Gastrocnemius medialis (tissue), 4 donors: ENCODE measurements around the gene KIF13A. TPM values are rescaled to one million over a fixed set of nuclear protein-coding genes. Genes with fewer than 3 reads are reported as not detected.

ENCODE experiments used
- ATAC-seq, 2 donors: fragments of 150-250 bp; one replicate each; pipeline ENCODE4 v1.9.1; 2016
- DNase-seq, 2 donors: peaks; one replicate each; pipeline ENCODE4 v3.0.0-alpha.2; 2019
- H3K27ac ChIP-seq, 4 donors: fragments of 200-600 bp; sonication (generic); 1 replicate in 1 of 4; 2 replicates in 3 of 4; pipeline ENCODE4 v1.5.1; 2016 to 2018; ENCODE audit warnings: mild to moderate bottlenecking in 2 of 4, moderate library complexity in 1 of 4
- H3K27me3 ChIP-seq, 3 donors: fragments of 200-600 bp; sonication (generic) in 2 of 3; 1 replicate in 1 of 3; 2 replicates in 2 of 3; pipeline versions ENCODE4 v1.5.1 to v1.6.0; 2016 to 2019; ENCODE audit warnings: mild to moderate bottlenecking in 1 of 3, moderate library complexity in 1 of 3
- H3K36me3 ChIP-seq, 2 donors: fragments of 200-600 bp; sonication (generic) in 1 of 2; one replicate each; pipeline ENCODE4 v1.5.1; 2017 to 2018
- H3K4me1 ChIP-seq, 2 donors: fragments of 200-600 bp; sonication (generic) in 1 of 2; one replicate each; pipeline ENCODE4 v1.5.1; 2016 to 2017; ENCODE audit warnings: mild to moderate bottlenecking in 2 of 2
- H3K4me3 ChIP-seq, 4 donors: fragments of 200-600 bp; sonication (generic) in 3 of 4; 1 replicate in 1 of 4; 2 replicates in 3 of 4; pipeline ENCODE4 v1.5.1; 2016 to 2019; ENCODE audit warnings: mild to moderate bottlenecking in 2 of 4
- H3K9me3 ChIP-seq, 3 donors: fragments of 200-600 bp; sonication (generic) in 2 of 3; 1 replicate in 1 of 3; 2 replicates in 2 of 3; pipeline ENCODE4 v1.5.1; 2016 to 2019
- POLR2A ChIP-seq, 2 donors: fragments of 450-650 bp; IDR thresholded peaks; one replicate each; pipeline ENCODE4 v1.6.1; 2017; ENCODE audit warnings: antibody characterized with exemption in 2 of 2, mild to moderate bottlenecking in 2 of 2, moderate library complexity in 2 of 2
- in situ Hi-C, 4 donors: fragments of 200-750 bp; cut with MboI; loops; one replicate each; pipeline versions ENCODE4 v1.15.0 to v1.8.0; 2017; ENCODE audit warnings: low sequenced_read_pairs in 4 of 4
- intact Hi-C: fragments of 100-400 bp; cut with DNase I; formaldehyde crosslinking; loops from one replicate; pipeline ENCODE4 v1.15.1; 2023; ENCODE audit warnings: low total_unique reads
- total RNA-seq, 4 donors: library from RNA; depleted of rRNA; stranded (reverse); fragments of >200 nt; gene quantifications; one replicate each; pipeline versions ENCODE4 v1.1.0 to v1.2.3, GENCODE V29; 2016
- TF ChIP-seq, protein P1 (sequence below), 5 experiments: fragments of 450-650 bp in 3 of 5; fragments of 200-600 bp in 2 of 5; sonication (generic) in 2 of 5; IDR thresholded peaks in 4 of 5; conservative IDR thresholded peaks in 1 of 5; 1 replicate in 4 of 5; 2 replicates in 1 of 5; pipeline ENCODE4 v1.5.1; 2016 to 2019; ENCODE audit warnings: antibody characterized with exemption in 5 of 5, mild to moderate bottlenecking in 3 of 5, moderate library complexity in 3 of 5

Gene KIF13A
- total RNA-seq, 4 donors from 2014 or later: 47.4 to 72.9 (median 63.8) TPM

DNA sequence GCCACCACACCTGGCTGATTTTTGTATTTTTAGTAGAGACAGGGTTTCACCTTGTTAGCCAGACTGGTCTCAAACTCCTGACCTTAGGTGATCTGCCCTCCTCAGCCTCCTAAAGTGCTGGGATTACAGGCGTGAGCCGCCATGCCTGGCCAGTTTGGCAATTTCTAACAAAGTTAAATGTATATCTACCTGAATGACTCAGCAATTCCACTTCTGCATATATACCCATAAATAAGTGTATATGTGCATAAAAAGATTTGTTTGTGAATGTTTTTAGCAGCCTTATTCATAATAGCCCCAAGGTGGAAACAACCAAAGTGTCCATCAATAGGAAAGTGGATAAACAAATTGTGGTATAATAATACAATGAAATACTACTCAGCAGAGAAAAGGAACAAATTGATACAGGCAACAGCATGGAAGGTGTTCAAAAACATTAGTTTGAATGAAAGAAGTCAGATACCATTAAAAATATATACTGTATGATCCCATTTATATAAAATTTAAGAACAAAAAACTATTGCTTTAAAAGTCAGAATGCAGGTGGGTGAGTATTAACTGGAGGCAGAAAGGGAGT is 44.3 kb upstream of the KIF13A start:
- Histone ChIP-seq H3K9me3 (no peaks in the 10 kb centered on the region), H3K4me1 (no peaks in the 10 kb centered on the region), H3K4me3 (no peak overlapping the region), H3K36me3 (no peaks in the 10 kb centered on the region), H3K27me3 (no peaks in the 10 kb centered on the region), H3K27ac (no peak overlapping the region)
- ATAC-seq: no peak
- TF ChIP-seq, protein P1, sequence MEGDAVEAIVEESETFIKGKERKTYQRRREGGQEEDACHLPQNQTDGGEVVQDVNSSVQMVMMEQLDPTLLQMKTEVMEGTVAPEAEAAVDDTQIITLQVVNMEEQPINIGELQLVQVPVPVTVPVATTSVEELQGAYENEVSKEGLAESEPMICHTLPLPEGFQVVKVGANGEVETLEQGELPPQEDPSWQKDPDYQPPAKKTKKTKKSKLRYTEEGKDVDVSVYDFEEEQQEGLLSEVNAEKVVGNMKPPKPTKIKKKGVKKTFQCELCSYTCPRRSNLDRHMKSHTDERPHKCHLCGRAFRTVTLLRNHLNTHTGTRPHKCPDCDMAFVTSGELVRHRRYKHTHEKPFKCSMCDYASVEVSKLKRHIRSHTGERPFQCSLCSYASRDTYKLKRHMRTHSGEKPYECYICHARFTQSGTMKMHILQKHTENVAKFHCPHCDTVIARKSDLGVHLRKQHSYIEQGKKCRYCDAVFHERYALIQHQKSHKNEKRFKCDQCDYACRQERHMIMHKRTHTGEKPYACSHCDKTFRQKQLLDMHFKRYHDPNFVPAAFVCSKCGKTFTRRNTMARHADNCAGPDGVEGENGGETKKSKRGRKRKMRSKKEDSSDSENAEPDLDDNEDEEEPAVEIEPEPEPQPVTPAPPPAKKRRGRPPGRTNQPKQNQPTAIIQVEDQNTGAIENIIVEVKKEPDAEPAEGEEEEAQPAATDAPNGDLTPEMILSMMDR (IDR thresholded peaks at IDR 0.05 in 4 of 5, conservative IDR thresholded peaks at IDR 0.05 in 1 of 5): no peak
- TF ChIP-seq POLR2A (IDR thresholded peaks at IDR 0.05): no peak
- no peak for DNase-seq
- intact Hi-C loops (no loop called here), in situ Hi-C loops (no loop called here)

DNA sequence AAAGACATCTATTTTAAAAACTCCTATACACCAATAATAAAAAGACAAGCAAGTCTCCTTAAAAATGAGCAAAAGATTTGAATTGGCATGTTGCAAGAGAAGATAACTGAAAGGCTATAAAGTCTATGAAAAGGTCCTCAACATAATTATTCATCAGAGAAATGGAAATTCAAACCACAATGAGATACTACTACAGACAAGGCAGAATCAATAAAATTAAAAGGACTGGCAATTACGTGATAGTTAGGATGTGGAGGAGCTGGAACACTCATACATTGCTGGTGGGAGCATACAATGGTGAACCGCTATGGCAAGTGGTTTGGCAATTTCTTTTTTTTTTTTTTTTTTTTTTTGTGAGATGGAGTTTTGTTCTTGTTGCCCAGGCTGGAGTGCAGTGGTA is 43.8 kb upstream of the KIF13A start:
- Histone ChIP-seq H3K27ac (no peak overlapping the region), H3K36me3 (no peaks in the 10 kb centered on the region), H3K27me3 (no peaks in the 10 kb centered on the region), H3K4me3 (no peak overlapping the region), H3K9me3 (no peaks in the 10 kb centered on the region), H3K4me1 (no peaks in the 10 kb centered on the region)
- DNase-seq (no peak), ATAC-seq (no peak)
- TF ChIP-seq, protein P1 (IDR thresholded peaks at IDR 0.05 in 4 of 5, conservative IDR thresholded peaks at IDR 0.05 in 1 of 5): no peak
- no peak for TF ChIP-seq POLR2A (IDR thresholded peaks at IDR 0.05)
- intact Hi-C loops: no loop called here
- in situ Hi-C loops: no loop called here

DNA sequence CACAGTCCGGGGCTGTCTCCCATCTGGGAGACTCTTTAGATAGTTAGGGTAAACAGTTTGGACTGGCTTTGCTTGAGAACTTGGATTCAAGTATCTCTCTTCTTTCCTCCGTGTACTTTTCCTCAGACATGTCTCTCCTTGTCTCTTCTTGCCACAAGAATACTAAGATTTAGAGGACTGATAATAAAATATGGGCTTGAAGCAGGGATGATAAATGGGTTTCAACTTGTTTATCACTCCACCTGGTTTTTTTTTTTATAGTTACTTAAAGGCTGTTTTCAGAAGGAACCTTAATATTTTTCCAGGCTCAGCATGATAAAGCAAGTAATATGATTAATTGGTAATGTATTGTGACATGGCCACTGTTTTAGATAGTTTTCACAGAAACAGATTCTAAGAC is 40.9 kb upstream of the KIF13A start:
- DNase-seq (no peak), ATAC-seq (no peak)
- Histone ChIP-seq H3K4me3 (no peak overlapping the region), H3K4me1 (no peaks in the 10 kb centered on the region), H3K27ac (no peak overlapping the region), H3K9me3 (no peaks in the 10 kb centered on the region), H3K27me3 (no peaks in the 10 kb centered on the region), H3K36me3 (no peaks in the 10 kb centered on the region)
- in situ Hi-C loops (no loop called here), intact Hi-C loops (no loop called here)
- TF ChIP-seq, protein P1 (IDR thresholded peaks at IDR 0.05 in 4 of 5, conservative IDR thresholded peaks at IDR 0.05 in 1 of 5): no peak
- TF ChIP-seq POLR2A (IDR thresholded peaks at IDR 0.05): no peak

DNA sequence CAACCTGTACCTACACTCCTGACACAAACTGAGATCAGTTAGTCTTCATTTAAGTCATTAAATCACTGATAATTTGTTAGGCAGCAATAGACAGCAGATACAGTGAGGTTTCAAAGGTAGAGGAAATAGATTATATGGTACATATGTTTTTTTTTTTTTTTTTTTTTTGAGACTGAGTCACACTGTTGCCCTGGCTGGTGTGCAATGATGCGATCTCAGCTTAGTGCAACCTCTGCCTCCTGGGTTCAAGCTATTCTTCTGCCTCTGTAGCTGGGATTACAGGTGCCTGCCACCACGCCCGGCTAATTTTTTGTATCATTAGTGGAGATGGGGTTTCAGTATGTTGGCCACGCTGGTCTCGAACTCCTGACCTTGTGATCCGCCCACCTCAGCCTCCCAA is 38.2 kb upstream of the KIF13A start:
- H3K27ac ChIP-seq: no peak overlapping the region
- no peak for TF ChIP-seq POLR2A (IDR thresholded peaks at IDR 0.05)
- TF ChIP-seq, protein P1 (IDR thresholded peaks at IDR 0.05 in 4 of 5, conservative IDR thresholded peaks at IDR 0.05 in 1 of 5): no peak
- H3K36me3 ChIP-seq: no peaks in the 10 kb centered on the region
- intact Hi-C loops: no loop called here
- H3K4me1 ChIP-seq: no peaks in the 10 kb centered on the region
- H3K9me3 ChIP-seq: no peaks in the 10 kb centered on the region
- ATAC-seq: no peak
- in situ Hi-C loops: no loop called here
- no peak for DNase-seq
- H3K27me3 ChIP-seq: no peaks in the 10 kb centered on the region
- no peak overlapping the region for H3K4me3 ChIP-seq

DNA sequence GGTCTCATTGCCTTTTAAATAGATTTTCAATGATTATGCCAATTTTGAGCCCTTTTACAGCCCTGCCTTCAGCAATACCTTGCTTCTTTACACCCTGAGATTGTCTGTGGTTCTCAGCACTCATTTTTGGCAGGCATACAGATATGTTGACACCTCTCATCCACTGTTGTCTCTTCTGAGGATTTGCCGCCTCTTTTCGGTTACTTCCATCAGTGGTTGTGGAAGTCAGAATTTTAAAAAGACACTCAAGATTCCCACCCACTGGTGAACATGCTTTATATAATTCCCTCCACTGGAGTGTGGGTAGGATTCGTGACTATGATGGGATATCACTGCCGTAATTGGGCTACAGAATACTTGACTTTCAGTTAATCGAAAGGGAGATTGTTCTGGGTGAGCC is 37.4 kb upstream of the KIF13A start:
- intact Hi-C loops: no loop called here

More for the DNA sequence above, 37.4 kb upstream of the KIF13A start:
- Histone ChIP-seq H3K4me3 (no peak overlapping the region), H3K4me1 (no peaks in the 10 kb centered on the region), H3K36me3 (no peaks in the 10 kb centered on the region), H3K27ac (no peak overlapping the region), H3K27me3 (no peaks in the 10 kb centered on the region), H3K9me3 (no peaks in the 10 kb centered on the region)
- TF ChIP-seq, protein P1 (IDR thresholded peaks at IDR 0.05 in 4 of 5, conservative IDR thresholded peaks at IDR 0.05 in 1 of 5): no peak
- TF ChIP-seq POLR2A (IDR thresholded peaks at IDR 0.05): no peak
- in situ Hi-C loops: no loop called here
- ATAC-seq (no peak), DNase-seq (no peak)
